H9 (cell line): Measurements from ENCODE around the gene CDK5RAP1. TPM values are rescaled to one million over a fixed set of nuclear protein-coding genes. Genes with fewer than 3 reads are reported as not detected.

Experiments used
- DNase-seq: peaks from one replicate; pipeline ENCODE4 v3.0.0-alpha.2; 2017
- H2AFZ ChIP-seq: one replicate; pipeline ENCODE4 v1.6.1; 2013; ENCODE audit warnings: mild to moderate bottlenecking, low read length, control low read depth, moderate library complexity
- H2AK5ac ChIP-seq: 2 replicates; pipeline ENCODE4 v1.6.1; 2013; ENCODE audit warnings: low read length, control low read depth, mixed read lengths; ENCODE audit not compliant: insufficient read length
- H2BK120ac ChIP-seq: one replicate; pipeline ENCODE4 v1.6.1; 2013; ENCODE audit warnings: low read depth, mild to moderate bottlenecking, low read length, control low read depth, inconsistent platforms; ENCODE audit not compliant: poor library complexity, severe bottlenecking
- H2BK12ac ChIP-seq: 2 replicates; pipeline ENCODE4 v1.6.1; 2013; ENCODE audit warnings: low read length, control low read depth, mixed read lengths, low read depth; ENCODE audit not compliant: insufficient read length
- H2BK15ac ChIP-seq: 2 replicates; pipeline ENCODE4 v1.6.1; 2013; ENCODE audit warnings: low read depth, low read length, control low read depth
- H2BK20ac ChIP-seq: one replicate; pipeline ENCODE4 v1.6.1; 2013; ENCODE audit warnings: low read depth, mild to moderate bottlenecking, low read length, control low read depth, inconsistent platforms; ENCODE audit not compliant: poor library complexity, severe bottlenecking
- H2BK5ac ChIP-seq: 2 replicates; pipeline ENCODE4 v1.6.1; 2013; ENCODE audit warnings: low read length, control low read depth, mixed read lengths; ENCODE audit not compliant: insufficient read length
- H3K14ac ChIP-seq: 2 replicates; pipeline ENCODE4 v1.6.1; 2013; ENCODE audit warnings: low read length, control low read depth; ENCODE audit not compliant: insufficient read depth
- H3K18ac ChIP-seq: 2 replicates; pipeline ENCODE4 v1.6.1; 2013; ENCODE audit warnings: low read depth, mild to moderate bottlenecking, mixed read lengths, low read length, control low read depth; ENCODE audit not compliant: insufficient read length
- H3K23ac ChIP-seq: 2 replicates; pipeline ENCODE4 v1.6.1; 2013; ENCODE audit warnings: low read length, control low read depth, mixed read lengths, low read depth; ENCODE audit not compliant: insufficient read length
- H3K23me2 ChIP-seq: 2 replicates; pipeline ENCODE4 v1.6.1; 2013; ENCODE audit warnings: low read depth, mild to moderate bottlenecking, mixed read lengths, low read length, control low read depth; ENCODE audit not compliant: insufficient read length, poor library complexity, severe bottlenecking
- H3K27ac ChIP-seq: 2 replicates; pipeline ENCODE4 v1.5.1; 2013; ENCODE audit warnings: low read length, control low read depth, mixed read lengths, low read depth; ENCODE audit not compliant: insufficient read length
- H3K27me3 ChIP-seq: 2 replicates; pipeline ENCODE4 v1.6.1; 2013; ENCODE audit warnings: low read length, control low read depth, inconsistent platforms; ENCODE audit not compliant: insufficient read depth
- H3K4ac ChIP-seq: 2 replicates; pipeline ENCODE4 v1.6.1; 2013; ENCODE audit warnings: low read depth, mild to moderate bottlenecking, control low read depth, inconsistent platforms, low read length, moderate library complexity
- H3K4me1 ChIP-seq: 2 replicates; pipeline ENCODE4 v1.6.1; 2013; ENCODE audit warnings: low read length, control low read depth, inconsistent platforms; ENCODE audit not compliant: insufficient read depth
- H3K4me2 ChIP-seq: 2 replicates; pipeline ENCODE4 v1.6.1; 2013; ENCODE audit warnings: low read length, control low read depth, mixed read lengths; ENCODE audit not compliant: insufficient read length, insufficient read depth
- H3K56ac ChIP-seq: 2 replicates; pipeline ENCODE4 v1.6.1; 2013; ENCODE audit warnings: low read depth, mild to moderate bottlenecking, mixed read lengths, low read length, control low read depth; ENCODE audit not compliant: insufficient read length
- H3K79me1 ChIP-seq: 2 replicates; pipeline ENCODE4 v1.6.1; 2013; ENCODE audit warnings: low read depth, mild to moderate bottlenecking, moderate library complexity, low read length, control low read depth, inconsistent platforms; ENCODE audit not compliant: insufficient read depth, poor library complexity, severe bottlenecking
- H3K79me2 ChIP-seq: 2 replicates; pipeline ENCODE4 v1.6.1; 2013; ENCODE audit warnings: low read length, control low read depth, inconsistent platforms; ENCODE audit not compliant: insufficient read depth
- H3K9ac ChIP-seq: 2 replicates; pipeline ENCODE4 v1.6.1; 2013; ENCODE audit warnings: low read length, control low read depth, mixed read lengths; ENCODE audit not compliant: insufficient read length; ENCODE audit errors: extremely low read depth
- H3K9me3 ChIP-seq: one replicate; pipeline ENCODE4 v1.6.1; 2013; ENCODE audit warnings: low read depth, low read length, inconsistent platforms; ENCODE audit not compliant: control insufficient read depth
- H3T11ph ChIP-seq: one replicate; pipeline ENCODE4 v1.6.1; 2013; ENCODE audit warnings: mild to moderate bottlenecking, low read length, control low read depth, inconsistent platforms
- H4K20me1 ChIP-seq: one replicate; pipeline ENCODE4 v1.6.1; 2013; ENCODE audit not compliant: control insufficient read depth, insufficient read length, insufficient read depth
- H4K5ac ChIP-seq: 2 replicates; pipeline ENCODE4 v1.6.1; 2013; ENCODE audit warnings: low read depth, mild to moderate bottlenecking, mixed read lengths, low read length, control low read depth; ENCODE audit not compliant: insufficient read length
- H4K8ac ChIP-seq: replicated peaks from 2 replicates; pipeline ENCODE4 v1.6.1; 2013; ENCODE audit warnings: low read length, control low read depth, mixed read lengths, low read depth; ENCODE audit not compliant: insufficient read length
- H4K91ac ChIP-seq: 2 replicates; pipeline ENCODE4 v1.6.1; 2013; ENCODE audit warnings: low read depth, mild to moderate bottlenecking, moderate library complexity, mixed read lengths, low read length, control low read depth; ENCODE audit not compliant: insufficient read length
- H3K27ac Mint-ChIP-seq, 3 experiments: 2 replicates in 2 of 3; 3 replicates in 1 of 3; pipeline ENCODE4 v1.8.0; 2020 to 2021; ENCODE audit warnings: mixed read lengths in 3 of 3, mild to moderate bottlenecking in 1 of 3, moderate library complexity in 1 of 3
- H3K27me3 Mint-ChIP-seq: 2 replicates; pipeline ENCODE4 v1.8.0; 2021; ENCODE audit warnings: low read depth, mild to moderate bottlenecking, moderate library complexity, mixed read lengths
- H3K36me3 Mint-ChIP-seq, 3 experiments: 2 replicates in 2 of 3; 3 replicates in 1 of 3; pipeline ENCODE4 v1.8.0; 2020 to 2021; ENCODE audit warnings: low read depth in 3 of 3, mixed read lengths in 3 of 3; ENCODE audit not compliant: insufficient read depth in 1 of 3
- H3K4me1 Mint-ChIP-seq, 2 experiments: 2 replicates each; pipeline ENCODE4 v1.8.0; 2020; ENCODE audit warnings: mixed read lengths in 2 of 2
- H3K4me3 Mint-ChIP-seq, 2 experiments: 2 replicates in 1 of 2; 3 replicates in 1 of 2; pipeline ENCODE4 v1.8.0; 2020 to 2021; ENCODE audit warnings: mild to moderate bottlenecking in 2 of 2, mixed read lengths in 2 of 2, moderate library complexity in 1 of 2
- H3K9me3 Mint-ChIP-seq, 2 experiments: 2 replicates in 1 of 2; 3 replicates in 1 of 2; pipeline ENCODE4 v1.8.0; 2020; ENCODE audit warnings: mild to moderate bottlenecking in 2 of 2, mixed read lengths in 2 of 2, moderate library complexity in 1 of 2
- WGBS: extraction: QIAGEN DNeasy Blood & Tissue Kit; methylation state at CpG from one replicate; pipeline ENCODE4 v1.1.7; 2013; ENCODE audit warnings: missing lambda C conversion rate, low lambda C conversion rate, mixed read lengths; ENCODE audit not compliant: insufficient read length; ENCODE audit errors: extremely low coverage; 5-methylcytosine and 5-hydroxymethylcytosine counted together
- total RNA-seq: library from RNA; stranded (reverse); gene quantifications from 2 replicates; pipeline ENCODE4 v1.2.1, GENCODE V29; 2021
- TF ChIP-seq, protein P1 (sequence below): fragments of 200-600 bp; sonication (generic); conservative IDR thresholded peaks from 3 replicates; pipeline ENCODE4 v1.8.0; 2021; ENCODE audit warnings: antibody characterized with exemption, mild to moderate bottlenecking

The CDK5RAP1 gene
- total RNA-seq, 1 experiment from 2014 or later: 66.4 TPM

GRCh38 chr20:33334111-33334510 is 67.2 kb downstream of the CDK5RAP1 start:
- TF ChIP-seq, protein P1, sequence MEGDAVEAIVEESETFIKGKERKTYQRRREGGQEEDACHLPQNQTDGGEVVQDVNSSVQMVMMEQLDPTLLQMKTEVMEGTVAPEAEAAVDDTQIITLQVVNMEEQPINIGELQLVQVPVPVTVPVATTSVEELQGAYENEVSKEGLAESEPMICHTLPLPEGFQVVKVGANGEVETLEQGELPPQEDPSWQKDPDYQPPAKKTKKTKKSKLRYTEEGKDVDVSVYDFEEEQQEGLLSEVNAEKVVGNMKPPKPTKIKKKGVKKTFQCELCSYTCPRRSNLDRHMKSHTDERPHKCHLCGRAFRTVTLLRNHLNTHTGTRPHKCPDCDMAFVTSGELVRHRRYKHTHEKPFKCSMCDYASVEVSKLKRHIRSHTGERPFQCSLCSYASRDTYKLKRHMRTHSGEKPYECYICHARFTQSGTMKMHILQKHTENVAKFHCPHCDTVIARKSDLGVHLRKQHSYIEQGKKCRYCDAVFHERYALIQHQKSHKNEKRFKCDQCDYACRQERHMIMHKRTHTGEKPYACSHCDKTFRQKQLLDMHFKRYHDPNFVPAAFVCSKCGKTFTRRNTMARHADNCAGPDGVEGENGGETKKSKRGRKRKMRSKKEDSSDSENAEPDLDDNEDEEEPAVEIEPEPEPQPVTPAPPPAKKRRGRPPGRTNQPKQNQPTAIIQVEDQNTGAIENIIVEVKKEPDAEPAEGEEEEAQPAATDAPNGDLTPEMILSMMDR: no peak
- Histone ChIP-seq H3K79me2 (no peaks in the 10 kb centered on the region), H3T11ph (no peak overlapping the region), H3K4me1 (no peaks in the 10 kb centered on the region), H3K18ac (no peak overlapping the region), H3K9me3 (no peaks in the 10 kb centered on the region), H3K56ac (no peak overlapping the region), H4K91ac (no peak overlapping the region), H3K23me2 (no peaks in the 10 kb centered on the region), H3K23ac (no peak overlapping the region), H3K79me1 (no peaks in the 10 kb centered on the region), H4K8ac (no peak overlapping the region), H3K4me2 (no peak overlapping the region), H3K4ac (no peak overlapping the region), H3K14ac (no peak overlapping the region), H2BK12ac (no peak overlapping the region), H4K20me1 (no peaks in the 10 kb centered on the region), H2BK120ac (no peak overlapping the region), H3K27me3 (no peaks in the 10 kb centered on the region), H4K5ac (no peak overlapping the region), H2AK5ac (no peak overlapping the region), H2BK5ac (no peak overlapping the region), H3K9ac (no peak overlapping the region), H2BK20ac (no peak overlapping the region), H2AFZ (no peak overlapping the region), H2BK15ac (no peak overlapping the region), H3K27ac (no peak overlapping the region)
- 100% methylated on average over 3 of the region's 3 CpGs for WGBS
- no peak for DNase-seq
- peaks cover 7% of the 10 kb centered on the region for H3K27me3 Mint-ChIP-seq
- H3K4me3 Mint-ChIP-seq: no peak overlapping the region
- no peak overlapping the region for H3K27ac Mint-ChIP-seq
- H3K4me1 Mint-ChIP-seq: peaks cover 0 to 8% of the 10 kb centered on the region in 2 experiments; a peak in 1 of 4 replicates
- H3K36me3 Mint-ChIP-seq: no peaks in the 10 kb centered on the region
- H3K9me3 Mint-ChIP-seq: no peaks in the 10 kb centered on the region; a peak in 1 of 5 replicates
